ENCODE measurements around the gene STT3A.

STT3A gene

DNA sequence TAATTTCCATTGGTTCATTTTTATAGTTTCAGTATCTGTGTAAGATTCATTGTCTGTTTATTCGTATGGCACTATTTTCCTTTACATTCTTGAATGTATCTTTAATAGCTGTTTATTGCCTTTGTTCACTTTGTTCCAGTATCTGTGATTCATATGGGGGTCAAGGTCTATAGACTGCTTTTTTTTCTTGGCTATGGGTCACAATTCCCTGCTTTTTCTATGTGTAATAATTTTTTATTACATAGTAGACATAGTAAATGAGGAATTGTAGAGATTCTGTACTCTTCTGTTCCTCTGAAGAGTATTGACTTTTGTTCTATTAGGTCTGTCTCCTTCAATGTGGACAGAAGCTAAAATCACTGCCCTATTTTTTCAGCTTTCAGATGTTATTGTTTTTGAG, 77.5 kb downstream of the STT3A start:
- TF ChIP-seq, protein P1, sequence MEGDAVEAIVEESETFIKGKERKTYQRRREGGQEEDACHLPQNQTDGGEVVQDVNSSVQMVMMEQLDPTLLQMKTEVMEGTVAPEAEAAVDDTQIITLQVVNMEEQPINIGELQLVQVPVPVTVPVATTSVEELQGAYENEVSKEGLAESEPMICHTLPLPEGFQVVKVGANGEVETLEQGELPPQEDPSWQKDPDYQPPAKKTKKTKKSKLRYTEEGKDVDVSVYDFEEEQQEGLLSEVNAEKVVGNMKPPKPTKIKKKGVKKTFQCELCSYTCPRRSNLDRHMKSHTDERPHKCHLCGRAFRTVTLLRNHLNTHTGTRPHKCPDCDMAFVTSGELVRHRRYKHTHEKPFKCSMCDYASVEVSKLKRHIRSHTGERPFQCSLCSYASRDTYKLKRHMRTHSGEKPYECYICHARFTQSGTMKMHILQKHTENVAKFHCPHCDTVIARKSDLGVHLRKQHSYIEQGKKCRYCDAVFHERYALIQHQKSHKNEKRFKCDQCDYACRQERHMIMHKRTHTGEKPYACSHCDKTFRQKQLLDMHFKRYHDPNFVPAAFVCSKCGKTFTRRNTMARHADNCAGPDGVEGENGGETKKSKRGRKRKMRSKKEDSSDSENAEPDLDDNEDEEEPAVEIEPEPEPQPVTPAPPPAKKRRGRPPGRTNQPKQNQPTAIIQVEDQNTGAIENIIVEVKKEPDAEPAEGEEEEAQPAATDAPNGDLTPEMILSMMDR (IDR thresholded peaks at IDR 0.05; ENCODE audit: unreplicated experiment in 3 of 3) = no peak
- Mint-ChIP-seq H3K27me3 (ENCODE audit: low read depth) (no peaks in the 10 kb centered on the region), H3K36me3 (ENCODE audit: low read depth) (peaks cover 49% of the 10 kb centered on the region), H3K9me3 (peaks cover 21% of the 10 kb centered on the region), H3K4me1 (no peaks in the 10 kb centered on the region), H3K27ac (no peak overlapping the region), H3K4me3 (no peak overlapping the region)

DNA sequence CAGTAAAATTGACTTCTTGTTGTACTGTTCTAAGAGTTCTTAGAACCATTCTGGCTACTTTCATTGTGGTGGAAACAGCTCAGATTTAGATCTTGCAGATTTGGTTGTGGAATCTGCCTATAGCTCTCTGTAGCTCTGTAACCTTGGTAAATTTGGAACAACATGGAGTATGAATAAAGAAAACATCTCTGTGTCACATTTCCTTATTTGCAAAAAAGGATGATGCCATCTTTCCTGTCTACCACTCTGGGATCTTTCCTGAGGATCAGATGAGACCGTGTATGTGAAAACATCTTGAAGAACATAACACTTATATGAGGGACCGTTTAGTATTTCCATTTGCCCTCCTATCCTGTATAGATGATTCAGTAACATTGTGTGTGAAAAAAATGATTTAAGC, 78.9 kb downstream of the STT3A start:
- Mint-ChIP-seq H3K27ac (no peak overlapping the region), H3K4me3 (no peak overlapping the region), H3K4me1 (no peaks in the 10 kb centered on the region), H3K27me3 (ENCODE audit: low read depth) (no peaks in the 10 kb centered on the region), H3K9me3 (peaks cover 11% of the 10 kb centered on the region), H3K36me3 (ENCODE audit: low read depth) (peaks cover 41% of the 10 kb centered on the region)
- TF ChIP-seq, protein P1 (IDR thresholded peaks at IDR 0.05; ENCODE audit: unreplicated experiment in 3 of 3) = no peak

Measured in nephron (organoid).